A549 (cell line): ENCODE data around the gene EPB41L2.

Experiments used
- CTCF ChIP-seq: fragments of >200 bp; sonication (Bioruptor Twin); formaldehyde crosslinking; IDR thresholded peaks from 3 replicates; pipeline ENCODE4 v1.5.1; 2016
- GATA3 ChIP-seq: IDR thresholded peaks from 2 replicates; pipeline ENCODE4 v1.6.1; 2012; ENCODE audit warnings: borderline replicate concordance
- HDAC2 ChIP-seq: fragments of 200-600 bp; sonication (generic); IDR thresholded peaks from 2 replicates; pipeline ENCODE4 v1.6.1; 2016
- HMGXB4 ChIP-seq: fragments of 250-450 bp; sonication (Bioruptor Pico); IDR thresholded peaks from 2 replicates; pipeline ENCODE4 v1.5.0; 2021; ENCODE audit warnings: mild to moderate bottlenecking, moderate library complexity, borderline replicate concordance
- MAX ChIP-seq: IDR thresholded peaks from 2 replicates; pipeline ENCODE4 v1.6.1; 2012
- MYC ChIP-seq: IDR thresholded peaks from 2 replicates; pipeline ENCODE4 v1.6.1; 2012; ENCODE audit warnings: mild to moderate bottlenecking, inconsistent platforms, low read length, improper control_type of control experiment, borderline replicate concordance
- RNF2 ChIP-seq: fragments of 200-600 bp; sonication (generic); IDR thresholded peaks from 2 replicates; pipeline ENCODE4 v1.6.1; 2016; ENCODE audit warnings: low read depth, mild to moderate bottlenecking, antibody characterized with exemption, moderate library complexity, borderline replicate concordance
- TF ChIP-seq, protein P1 (sequence below): IDR thresholded peaks from 2 replicates; pipeline ENCODE4 v1.6.1; 2012

GRCh38 chr6:130964289-130964688 is 98.8 kb downstream of the EPB41L2 start:
- no peak for TF ChIP-seq MYC
- TF ChIP-seq RNF2: no peak
- TF ChIP-seq GATA3: no peak
- no peak for TF ChIP-seq CTCF
- TF ChIP-seq, protein P1, sequence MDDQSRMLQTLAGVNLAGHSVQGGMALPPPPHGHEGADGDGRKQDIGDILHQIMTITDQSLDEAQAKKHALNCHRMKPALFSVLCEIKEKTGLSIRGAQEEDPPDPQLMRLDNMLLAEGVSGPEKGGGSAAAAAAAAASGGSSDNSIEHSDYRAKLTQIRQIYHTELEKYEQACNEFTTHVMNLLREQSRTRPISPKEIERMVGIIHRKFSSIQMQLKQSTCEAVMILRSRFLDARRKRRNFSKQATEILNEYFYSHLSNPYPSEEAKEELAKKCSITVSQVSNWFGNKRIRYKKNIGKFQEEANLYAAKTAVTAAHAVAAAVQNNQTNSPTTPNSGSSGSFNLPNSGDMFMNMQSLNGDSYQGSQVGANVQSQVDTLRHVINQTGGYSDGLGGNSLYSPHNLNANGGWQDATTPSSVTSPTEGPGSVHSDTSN: no peak
- TF ChIP-seq MAX: no peak
- TF ChIP-seq HDAC2: no peak
- TF ChIP-seq HMGXB4 (CRISPR knock-in tag): no peak
